NAMALWA (cell line): ENCODE data around the gene MAP2K5.

Experiments used
- DNase-seq: peaks from one replicate; pipeline ENCODE4 v3.0.0-alpha.2; 2015; ENCODE audit warnings: low spot score

Gene MAP2K5

DNA sequence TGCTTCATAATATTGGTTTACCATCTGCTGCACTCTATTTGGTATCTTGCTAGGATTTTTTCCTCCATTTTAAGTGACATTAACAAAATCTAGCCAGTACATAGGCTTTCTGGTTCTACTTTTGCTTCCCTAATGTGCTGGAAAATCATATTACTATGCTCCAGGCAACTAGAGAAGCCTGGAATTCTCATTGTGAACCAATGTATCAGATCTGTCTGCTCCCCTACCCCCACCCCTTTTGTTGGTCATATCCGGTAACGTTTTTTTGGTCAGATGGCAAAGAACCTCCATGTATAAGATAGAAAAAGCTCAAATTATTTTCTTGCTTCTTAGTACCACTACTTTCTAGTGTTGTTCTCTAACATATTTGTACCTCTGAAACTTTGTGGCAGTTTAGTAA lies 17.1 kb downstream of the MAP2K5 start:
- DNase-seq: no peak

DNA sequence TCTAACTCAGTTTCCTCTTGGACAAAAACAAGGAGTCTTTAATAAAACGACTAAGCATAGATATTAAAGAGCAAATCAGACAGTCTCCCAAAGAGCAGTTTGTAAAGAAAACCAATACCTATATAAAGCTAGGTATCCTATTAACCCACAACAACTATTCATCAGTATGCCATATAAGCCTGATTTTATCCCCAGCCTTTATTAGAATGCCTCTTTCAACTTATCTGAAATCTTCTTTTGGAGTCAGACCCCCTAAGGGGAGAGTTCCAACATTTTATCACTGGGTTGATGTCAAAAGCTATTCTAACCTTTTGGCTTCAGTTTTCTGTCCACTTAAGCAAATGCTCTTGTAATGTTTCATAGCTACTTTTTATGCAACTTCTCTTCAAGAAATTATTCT lies 17.8 kb downstream of the MAP2K5 start:
- DNase-seq: no peak

DNA sequence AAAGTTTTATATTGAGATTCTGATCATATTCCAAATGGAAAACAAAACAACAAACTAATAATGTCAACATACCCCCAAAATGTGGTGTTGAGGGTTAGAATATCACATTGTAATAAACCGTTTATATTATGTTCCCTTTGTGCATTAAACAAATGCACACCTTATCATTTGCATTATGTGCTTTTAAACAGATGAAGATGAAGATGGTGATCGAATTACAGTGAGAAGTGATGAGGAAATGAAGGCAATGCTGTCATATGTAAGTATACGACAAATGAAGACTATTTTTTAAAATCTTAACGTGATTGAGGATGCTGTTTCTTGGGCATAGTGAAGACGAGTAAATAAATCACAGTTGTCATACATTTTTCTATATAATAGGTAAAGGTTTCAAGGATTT lies 20.6 kb downstream of the MAP2K5 start:
- no peak for DNase-seq

DNA sequence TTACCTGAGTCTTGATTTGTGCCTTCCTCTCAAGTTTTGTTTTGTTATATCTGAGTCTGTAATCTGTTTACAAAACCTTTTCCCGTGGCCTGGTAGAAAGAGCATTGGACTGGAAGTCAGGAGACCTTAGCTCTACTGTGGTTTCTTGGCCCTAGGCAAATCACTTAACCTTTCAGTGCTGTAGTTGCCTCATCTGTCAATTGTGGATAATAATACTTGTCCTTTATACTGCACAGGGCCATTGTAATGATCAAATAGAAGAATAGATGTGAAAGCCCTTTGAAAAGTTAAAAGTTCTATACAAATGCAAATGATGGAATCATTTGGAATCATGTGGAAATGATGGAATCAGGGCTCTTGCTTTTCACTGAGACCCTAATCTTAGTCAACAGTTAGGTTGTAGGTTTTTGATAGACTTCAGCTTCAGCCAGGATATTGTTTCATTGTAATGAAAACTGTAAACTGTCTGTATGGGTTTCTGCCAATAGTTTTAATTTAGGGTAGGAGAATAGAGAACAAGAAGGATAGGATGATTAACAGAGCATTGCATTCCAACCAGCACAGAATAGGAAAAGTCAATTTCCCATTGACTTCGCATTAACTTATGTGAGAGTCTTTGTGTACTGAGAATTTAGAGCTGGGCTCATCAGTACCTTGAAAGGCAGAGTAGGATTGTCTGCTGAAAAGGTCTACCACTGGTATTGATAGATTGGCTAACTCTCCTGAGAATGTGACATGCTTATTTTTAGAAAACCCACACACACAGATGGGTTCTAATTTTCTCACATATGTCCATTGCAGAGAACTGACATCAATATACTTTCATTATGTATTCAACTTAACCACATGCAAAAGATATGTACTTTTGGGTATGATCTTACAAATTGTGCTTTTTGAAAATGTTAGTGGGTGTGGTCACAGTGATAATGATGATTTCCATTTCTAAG lies 21.8 kb downstream of the MAP2K5 start:
- DNase-seq: peak; percentile 40

DNA sequence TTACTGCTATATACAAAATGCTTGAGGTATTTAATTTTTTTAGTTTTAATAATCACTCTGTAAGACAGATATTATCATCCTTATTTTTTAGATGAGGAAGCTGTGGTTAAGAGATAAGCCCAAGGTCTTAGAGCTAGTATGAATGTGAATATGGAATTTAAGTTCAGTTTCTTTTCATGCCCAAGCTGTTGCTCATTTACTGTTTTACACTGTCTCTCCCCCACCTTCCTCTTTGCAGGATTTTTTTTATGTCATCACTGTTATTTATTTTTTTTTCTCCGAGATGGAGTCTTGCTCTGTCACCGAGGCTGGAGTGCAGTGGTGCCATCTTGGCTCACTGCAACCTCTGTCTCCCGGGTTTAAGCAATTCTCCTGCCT lies 22.5 kb downstream of the MAP2K5 start:
- no peak for DNase-seq

DNA sequence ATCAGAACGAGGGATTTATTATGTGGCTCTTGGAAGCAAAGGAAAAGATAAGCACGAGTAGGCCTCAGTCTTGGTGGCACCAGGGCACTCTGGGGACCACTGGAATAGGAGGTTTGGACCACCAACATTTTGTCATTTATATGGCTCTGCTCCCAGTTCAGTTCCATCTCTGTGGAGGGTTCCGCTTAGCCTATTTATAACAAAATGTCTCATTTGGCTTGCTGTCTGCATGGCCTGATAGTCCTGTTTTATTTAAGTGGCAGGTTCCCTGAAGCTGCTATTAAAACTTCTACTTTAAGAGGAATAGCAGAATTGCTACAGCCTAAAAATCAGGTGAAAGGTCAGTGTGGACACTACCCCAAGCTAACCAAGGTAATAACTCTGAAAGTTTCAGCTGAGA lies 27.2 kb downstream of the MAP2K5 start:
- DNase-seq: no peak

DNA sequence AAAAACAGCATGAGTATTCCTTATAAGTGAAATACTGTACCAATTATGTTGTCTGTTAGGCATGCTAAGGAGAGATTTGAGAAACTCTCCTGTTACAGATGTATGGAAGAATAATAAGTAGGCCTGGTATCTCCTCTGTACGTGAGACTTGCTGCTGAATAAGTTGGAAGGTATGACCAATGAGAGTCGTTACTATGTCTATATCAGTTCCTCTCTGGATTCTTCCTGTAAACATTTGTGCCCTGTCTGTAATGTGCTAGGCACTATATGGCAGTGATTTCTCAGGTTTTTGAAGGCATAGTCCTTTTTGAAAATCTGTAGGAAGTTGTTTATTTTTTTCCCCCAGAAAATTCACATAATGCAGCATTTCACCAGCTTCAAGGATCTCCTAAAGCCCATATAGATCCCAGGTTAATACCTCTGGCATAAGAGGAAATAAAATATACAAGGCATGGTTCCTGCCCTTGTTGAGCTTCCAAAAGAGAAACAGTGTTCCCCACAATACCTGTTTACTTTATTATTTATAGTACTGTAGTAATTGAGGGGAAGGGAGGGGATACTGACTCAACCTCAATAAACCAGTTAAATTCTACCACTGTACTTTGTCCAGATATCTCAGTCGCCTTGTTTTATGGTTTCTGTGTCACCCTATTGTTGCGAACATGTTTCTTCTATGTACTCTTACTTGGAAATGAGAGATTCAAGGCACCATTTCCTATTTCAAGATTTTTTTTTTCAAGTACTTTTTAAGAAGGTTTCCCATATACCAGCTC lies 28.6 kb downstream of the MAP2K5 start:
- DNase-seq: no peak

DNA sequence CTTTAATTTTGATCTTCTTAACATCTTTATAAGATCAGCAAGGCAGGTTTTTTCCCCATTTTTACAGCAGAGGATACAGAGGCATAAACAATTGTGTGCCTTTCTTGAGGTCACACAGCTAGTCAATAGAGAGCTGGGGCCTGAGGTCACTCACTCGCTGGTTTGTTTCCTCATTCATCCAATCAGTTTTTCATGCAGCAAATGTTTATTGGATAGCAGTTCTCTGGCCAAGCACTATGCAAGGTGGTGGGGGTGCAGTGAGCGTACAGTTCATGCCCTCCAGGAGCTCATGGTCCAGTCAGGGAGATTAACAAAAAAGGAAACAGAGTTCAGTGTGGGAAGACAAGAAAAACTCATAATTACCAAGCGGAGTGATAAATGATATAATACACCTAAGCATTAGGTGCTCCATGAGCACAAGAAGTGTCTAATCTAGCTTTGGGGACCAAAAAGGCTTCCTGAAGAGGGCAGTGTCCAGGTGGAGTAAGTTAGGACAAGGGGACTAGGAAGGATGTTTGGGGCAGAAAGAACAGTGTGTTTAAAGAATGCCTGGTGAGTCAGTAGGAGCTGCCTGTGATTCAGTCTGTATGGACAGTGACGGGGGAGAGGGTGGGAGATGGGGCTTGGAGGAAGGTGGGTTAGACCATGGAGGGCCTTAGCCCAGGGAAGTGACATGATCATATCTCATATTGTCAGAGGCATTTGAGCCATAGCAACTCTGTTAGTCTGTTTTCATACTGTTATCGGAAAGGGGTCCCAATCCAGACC lies 29.3 kb downstream of the MAP2K5 start:
- DNase-seq: no peak

DNA sequence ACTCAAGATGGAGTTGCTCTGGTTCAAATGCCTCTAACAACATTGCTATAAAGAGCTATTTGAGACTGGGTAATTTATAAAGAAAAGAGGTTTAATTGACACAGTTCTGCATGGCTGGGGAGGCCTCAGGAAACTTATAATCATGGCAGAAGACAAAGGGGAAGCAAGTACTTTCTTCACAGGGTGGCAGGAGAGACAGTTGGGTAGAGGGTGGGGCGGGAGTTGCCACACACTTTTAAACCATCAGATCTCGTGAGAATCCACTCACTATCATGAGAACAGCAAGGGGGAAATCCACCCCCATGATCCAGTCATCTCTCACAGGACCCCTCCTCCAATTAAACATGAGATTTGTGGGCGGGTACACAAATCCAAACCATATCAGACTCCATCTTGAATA lies 30.7 kb downstream of the MAP2K5 start:
- no peak for DNase-seq

DNA sequence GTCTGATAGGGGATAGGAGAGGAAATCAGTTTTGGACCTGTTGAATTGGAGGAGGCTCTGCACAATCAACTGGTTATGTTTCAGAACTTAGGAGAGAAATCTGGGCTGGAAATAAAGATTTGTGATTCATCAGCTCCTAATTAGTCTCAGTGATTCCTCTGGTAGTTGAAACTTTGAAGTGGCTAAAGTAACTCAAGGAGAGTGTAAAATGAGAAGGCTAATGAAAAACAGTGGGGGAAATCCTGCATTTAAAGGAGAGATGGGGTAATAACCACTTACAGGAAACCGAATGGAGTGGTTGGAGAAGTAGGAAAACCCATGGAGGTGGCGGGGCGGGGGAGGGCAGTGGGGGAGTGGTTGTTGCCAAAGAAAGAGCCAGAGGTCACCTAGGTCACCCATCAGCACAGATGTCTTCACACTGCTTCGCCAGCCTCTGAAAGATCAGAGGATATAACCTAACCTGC lies 32.6 kb downstream of the MAP2K5 start:
- DNase-seq: no peak

DNA sequence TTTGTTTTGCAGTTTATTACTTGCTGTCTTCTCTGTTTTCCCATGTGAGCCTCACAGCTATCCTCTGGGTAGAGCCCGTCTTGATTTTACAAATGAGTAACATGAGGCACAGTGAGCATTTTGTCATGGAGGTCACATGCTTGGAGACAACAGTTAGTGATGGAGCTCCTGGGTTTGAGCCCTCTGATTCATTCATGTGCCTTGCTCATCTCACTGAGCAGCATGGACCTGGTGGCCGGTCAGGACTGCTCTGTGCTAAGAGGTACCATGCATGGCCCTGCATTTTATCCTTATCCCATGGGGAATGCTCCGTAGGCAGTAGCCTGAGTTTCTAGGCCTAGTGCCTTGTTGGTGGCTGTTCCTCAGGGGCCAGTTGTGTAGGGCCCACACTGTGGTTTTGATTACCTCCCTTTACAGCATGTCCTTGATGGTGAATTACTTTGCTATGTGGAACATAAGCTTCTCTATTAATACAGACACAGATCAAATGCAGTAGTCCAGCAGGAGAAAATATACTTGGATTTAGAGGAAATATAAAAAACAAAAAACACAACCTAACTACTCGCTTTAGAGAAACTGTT lies 35.6 kb downstream of the MAP2K5 start:
- no peak for DNase-seq

DNA sequence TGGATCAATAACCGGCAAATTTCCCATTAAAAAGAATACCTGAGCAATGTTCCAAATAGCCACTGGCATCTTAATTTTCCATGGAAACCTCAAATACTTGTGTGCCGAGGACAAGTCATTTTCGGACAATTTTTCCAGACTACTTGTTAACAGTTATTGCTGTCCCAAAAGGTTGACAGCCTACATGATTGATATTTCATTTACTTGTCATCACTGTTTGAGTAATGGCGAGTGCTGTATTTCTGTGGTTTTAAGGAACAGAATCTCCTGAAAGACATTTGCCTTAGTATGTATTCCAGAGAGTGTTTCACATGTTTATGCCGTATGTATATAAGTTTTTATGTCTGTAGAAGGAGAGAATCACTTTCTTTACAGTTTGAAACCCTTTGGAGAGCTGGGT lies 36.7 kb downstream of the MAP2K5 start:
- DNase-seq: no peak

DNA sequence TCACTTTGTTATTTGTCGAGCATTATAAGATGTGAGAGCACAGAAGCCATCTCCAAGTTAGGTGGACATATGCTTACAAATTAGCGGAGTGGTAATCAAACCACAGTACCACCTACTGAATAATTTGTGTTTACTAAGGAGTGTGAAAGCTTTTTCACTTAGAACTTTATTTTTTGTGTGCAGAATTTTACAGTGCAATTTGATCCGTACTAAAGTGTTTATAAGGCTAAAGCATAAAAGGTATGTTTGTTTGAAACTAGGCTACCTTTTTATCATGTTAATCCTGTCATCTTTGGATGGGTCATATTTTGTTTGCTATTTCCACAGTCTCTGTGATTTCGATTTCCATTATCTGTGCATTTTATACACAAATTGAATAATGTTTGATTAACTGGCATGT lies 37.5 kb downstream of the MAP2K5 start:
- no peak for DNase-seq

DNA sequence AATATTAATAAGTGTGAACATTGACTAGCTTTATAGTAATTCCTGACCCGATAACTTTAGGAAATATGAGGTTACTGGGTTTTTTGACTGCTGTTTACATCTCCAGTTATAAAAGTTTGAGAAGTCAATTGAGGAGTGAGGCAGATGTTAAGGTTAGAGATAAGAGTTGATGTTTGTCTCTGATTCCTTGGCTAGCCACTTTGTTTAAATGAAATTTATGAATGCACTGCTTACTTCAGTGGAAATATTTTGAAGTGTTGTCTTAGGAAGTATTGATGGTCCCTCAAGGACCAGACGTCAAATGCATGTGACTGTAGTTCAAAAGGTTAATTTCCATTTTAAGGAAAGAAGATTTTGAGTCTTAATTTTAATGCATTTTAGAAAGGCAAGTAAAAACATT lies 41.7 kb downstream of the MAP2K5 start:
- DNase-seq: no peak

DNA sequence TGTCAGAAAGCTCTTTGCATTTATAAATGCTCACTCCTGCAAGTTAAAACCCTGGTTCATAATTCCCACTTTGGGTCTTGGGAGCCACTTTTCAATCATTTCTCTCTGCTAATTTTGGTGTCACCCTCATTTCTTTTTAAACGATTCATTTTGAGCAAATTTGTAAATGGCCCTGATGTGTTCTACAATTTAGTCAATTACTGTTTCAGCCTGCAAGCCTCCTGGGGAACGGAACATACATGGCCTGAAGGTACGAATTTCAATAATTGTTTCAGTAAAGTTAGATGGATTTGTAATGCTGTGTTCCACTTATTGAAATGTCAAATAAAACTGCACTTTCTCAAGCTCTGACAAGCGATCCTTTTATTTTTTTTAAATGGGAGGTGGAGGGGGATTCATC lies 43.2 kb downstream of the MAP2K5 start:
- no peak for DNase-seq

DNA sequence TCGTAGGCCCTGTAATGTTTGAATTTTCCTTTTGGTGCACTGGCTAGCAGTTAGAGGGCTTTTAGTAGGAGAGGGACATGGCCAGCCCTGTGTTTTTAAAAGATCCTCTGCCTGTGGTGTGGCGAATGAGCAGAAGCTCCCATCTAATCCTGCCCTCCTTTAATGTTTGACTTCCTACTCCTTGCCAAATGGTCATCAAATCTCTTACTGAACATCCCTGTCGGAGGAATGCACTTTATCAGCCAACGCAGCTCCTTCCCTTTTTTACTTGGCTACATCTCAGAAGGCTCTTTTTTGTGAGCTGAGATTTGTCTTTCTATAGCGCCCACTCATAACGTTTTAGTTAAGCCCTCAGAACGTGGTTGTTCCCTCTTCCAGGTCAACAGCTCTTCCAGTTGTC lies 44.8 kb downstream of the MAP2K5 start:
- DNase-seq: no peak

DNA sequence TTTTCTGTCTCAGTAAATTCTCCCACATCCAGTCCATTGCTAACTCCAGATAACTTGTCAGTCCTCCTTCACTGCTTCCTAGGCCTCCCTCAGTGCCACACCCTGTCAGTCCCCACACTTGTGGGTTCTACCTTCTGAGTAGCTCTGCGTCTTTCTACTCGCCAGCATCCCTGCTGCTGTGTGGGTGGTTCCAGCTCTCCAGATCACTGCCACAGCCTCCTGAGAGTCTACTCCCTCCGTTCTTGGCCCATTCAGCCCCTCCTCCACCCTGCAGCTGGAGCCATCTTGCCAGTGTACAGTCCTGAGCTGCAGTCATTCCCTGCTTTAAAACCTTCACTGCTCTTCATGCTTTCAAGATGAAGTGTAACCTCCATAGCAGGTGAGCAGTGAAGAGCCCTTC lies 45.3 kb downstream of the MAP2K5 start:
- DNase-seq: no peak

DNA sequence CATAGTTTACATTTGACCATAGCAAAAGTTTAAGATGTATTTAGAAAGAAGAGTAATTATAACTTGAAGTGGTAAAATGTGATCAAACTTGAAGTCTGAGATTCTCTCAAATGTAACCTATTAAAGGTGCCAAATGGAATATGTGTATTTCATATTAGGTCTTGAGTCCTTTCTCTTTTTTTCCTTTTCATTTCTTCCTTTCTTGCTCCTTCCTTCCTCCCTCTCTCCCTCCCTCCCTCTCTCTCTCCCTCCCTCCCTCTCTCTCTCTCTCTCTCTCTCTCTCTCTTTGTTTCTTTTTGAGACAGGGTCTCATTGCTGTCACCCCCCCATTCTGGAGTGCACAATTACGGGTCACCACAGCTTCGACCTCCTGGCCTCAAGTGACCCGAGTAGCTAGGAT lies 47.7 kb downstream of the MAP2K5 start:
- no peak for DNase-seq

DNA sequence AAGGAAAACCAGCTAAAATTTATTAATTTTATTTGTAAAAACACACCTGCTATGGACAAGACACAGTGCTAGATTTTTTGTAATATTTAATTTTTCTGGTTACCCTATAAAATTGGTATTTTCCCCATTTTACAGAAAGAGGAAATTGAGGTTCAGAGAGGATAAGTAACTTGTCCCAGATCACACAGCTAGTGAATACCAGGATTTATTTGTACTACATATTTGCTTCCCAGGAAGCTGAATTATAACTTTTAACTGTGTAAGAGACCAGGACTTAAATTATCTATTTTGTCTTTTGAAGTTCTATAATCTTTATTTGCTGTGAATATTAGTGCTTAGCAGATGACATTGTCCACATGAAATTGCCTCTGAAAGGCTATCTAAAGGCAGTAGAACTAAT lies 49.7 kb downstream of the MAP2K5 start:
- DNase-seq: no peak

DNA sequence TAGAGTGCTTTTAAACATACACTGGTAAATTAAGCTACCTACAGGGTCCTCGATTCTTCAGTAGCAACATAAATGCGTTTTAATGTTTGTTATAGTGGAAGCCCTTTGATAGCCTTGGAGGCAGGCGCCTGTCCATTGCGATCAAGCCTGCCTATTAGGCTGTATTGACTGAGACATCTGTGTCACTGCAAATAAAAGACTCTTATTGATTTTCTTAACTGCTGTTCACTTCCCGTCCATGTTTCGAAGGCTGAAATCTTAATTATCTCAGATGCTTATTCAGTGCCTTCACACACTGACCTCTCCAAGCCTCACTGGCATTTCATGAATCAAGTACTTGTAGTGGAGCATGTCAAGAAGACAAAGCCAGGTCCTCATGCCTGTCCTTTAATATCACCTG lies 51.1 kb downstream of the MAP2K5 start:
- no peak for DNase-seq

DNA sequence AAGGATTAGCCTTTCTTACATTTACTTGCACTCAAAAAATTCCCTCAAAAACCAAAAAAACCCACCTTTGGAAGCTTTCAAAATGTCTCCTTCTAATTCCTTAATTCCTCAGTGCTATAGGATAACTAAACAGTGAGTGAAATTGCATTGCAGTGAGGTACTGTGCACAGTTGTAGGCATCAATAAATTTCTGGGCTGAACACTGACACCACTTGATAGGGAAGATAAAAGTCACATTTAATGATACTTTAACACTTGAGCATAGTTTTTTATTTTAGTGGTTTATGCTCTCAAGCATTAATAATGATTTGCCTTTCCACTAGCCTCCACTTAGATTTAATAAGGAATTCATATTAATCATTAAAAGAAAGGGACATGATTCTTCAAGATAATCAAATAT lies 52.3 kb downstream of the MAP2K5 start:
- DNase-seq: no peak

DNA sequence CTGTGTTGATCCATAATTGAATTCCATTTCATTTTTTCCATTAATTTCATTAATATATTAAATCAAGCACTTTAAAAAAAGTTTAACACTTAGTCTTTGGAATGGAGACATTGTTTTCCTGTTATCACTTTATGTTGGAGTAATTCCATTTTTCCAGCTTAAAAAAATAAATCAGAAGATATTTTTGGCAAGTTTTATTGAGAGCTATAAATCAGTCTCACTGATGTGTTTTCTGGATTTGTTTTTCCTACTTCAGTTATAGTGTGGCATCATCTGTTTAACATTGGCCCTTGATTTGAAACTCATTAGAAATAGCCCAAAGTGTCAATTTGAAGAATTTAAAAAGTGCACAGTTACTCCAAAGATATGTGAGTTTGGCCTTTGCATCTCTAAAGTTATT lies 53.1 kb downstream of the MAP2K5 start:
- no peak for DNase-seq
